ENCODE measurements around the gene SYT9.

Gene SYT9

DNA sequence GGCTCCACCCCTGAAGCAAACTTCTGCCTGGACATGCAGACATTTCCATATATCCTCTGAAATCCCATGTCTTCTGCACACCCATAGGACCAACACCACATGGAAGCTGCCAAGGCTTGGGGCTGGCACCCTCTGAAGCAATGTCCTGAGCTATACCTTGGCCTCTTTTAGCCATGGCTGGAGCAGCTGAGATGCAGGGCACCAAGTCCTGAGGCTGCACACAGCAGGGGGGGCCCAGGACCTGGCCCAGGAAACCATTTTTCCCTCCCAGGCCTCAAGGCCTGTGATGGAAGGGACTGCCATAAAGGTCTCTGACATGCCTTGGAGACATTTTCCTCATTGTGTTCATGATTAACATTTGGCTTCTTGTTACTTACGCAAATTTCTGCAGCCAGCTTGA lies 34.5 kb downstream of the SYT9 start:
- TF ChIP-seq, protein P1, sequence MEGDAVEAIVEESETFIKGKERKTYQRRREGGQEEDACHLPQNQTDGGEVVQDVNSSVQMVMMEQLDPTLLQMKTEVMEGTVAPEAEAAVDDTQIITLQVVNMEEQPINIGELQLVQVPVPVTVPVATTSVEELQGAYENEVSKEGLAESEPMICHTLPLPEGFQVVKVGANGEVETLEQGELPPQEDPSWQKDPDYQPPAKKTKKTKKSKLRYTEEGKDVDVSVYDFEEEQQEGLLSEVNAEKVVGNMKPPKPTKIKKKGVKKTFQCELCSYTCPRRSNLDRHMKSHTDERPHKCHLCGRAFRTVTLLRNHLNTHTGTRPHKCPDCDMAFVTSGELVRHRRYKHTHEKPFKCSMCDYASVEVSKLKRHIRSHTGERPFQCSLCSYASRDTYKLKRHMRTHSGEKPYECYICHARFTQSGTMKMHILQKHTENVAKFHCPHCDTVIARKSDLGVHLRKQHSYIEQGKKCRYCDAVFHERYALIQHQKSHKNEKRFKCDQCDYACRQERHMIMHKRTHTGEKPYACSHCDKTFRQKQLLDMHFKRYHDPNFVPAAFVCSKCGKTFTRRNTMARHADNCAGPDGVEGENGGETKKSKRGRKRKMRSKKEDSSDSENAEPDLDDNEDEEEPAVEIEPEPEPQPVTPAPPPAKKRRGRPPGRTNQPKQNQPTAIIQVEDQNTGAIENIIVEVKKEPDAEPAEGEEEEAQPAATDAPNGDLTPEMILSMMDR (conservative IDR thresholded peaks at IDR 0.05; ENCODE audit: low read depth, low read length) = no peak
- no peak overlapping the region for H3K4me3 ChIP-seq (ENCODE audit: low read depth, low read length)
- no peak for DNase-seq (ENCODE audit: low read depth)

- DNase-seq (ENCODE audit: low read depth) = no peak
- H3K4me3 ChIP-seq (ENCODE audit: low read depth, low read length) = no peak overlapping the region
- TF ChIP-seq, protein P1 (conservative IDR thresholded peaks at IDR 0.05; ENCODE audit: low read depth, low read length) = no peak
These were observed 39.6 kb downstream of the SYT9 start for GRCh38 chr11:7291100-7291829.

DNA sequence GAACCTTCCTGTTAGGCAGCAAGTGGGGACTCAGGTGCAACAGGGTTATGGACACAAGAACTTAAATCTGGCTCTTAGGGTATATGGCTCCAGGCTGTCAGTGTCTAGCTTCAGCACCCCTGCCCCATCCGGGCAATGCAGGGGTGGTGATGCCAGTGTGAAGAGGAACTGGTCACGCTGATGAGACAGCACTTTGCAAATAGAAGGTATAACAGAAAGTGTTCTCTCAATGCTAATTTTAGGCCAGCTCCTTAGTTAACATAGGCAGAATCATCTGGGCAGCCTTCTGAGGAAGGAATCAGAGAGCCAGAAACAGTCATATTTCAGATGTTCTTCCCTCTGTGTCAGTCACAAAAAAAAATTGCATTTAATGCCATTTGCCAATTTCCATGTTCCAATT lies 41.2 kb downstream of the SYT9 start:
- TF ChIP-seq, protein P1 (conservative IDR thresholded peaks at IDR 0.05; ENCODE audit: low read depth, low read length) = no peak
- H3K4me3 ChIP-seq (ENCODE audit: low read depth, low read length) = no peak overlapping the region
- no peak for DNase-seq (ENCODE audit: low read depth)

- DNase-seq (ENCODE audit: low read depth) = no peak
- no peak overlapping the region for H3K4me3 ChIP-seq (ENCODE audit: low read depth, low read length)
- TF ChIP-seq, protein P1 (conservative IDR thresholded peaks at IDR 0.05; ENCODE audit: low read depth, low read length) = no peak
These were observed 47.7 kb downstream of the SYT9 start for GRCh38 chr11:7299393-7299792.

- H3K4me3 ChIP-seq (ENCODE audit: low read depth, low read length) = no peak overlapping the region
- no peak for DNase-seq (ENCODE audit: low read depth)
- TF ChIP-seq, protein P1 (conservative IDR thresholded peaks at IDR 0.05; ENCODE audit: low read depth, low read length) = no peak
These were observed 48.6 kb downstream of the SYT9 start for GRCh38 chr11:7300281-7300680.

- no peak overlapping the region for H3K4me3 ChIP-seq (ENCODE audit: low read depth, low read length)
- TF ChIP-seq, protein P1 (conservative IDR thresholded peaks at IDR 0.05; ENCODE audit: low read depth, low read length) = no peak
- DNase-seq (ENCODE audit: low read depth) = no peak
These were observed 51.4 kb downstream of the SYT9 start for GRCh38 chr11:7303146-7303545.

DNA sequence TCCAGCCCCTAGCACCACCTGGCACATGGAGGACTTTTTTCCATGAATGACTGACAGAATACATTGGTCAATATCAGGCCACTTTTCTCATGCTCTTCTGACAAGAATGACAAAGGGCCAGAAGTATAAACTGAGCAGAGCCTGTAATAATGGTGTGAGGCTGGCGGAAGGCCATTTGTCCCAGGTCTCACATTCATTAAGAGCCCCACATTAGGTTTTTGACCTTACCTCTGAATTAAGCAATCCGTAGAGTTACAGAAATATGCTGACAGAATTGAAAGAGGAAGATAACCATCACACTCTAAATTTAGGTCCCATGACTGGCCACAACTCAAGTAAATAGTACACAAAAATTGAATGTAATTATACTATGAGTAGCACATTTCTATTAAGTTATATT lies 55.2 kb downstream of the SYT9 start:
- H3K4me3 ChIP-seq (ENCODE audit: low read depth, low read length) = no peak overlapping the region
- no peak for DNase-seq (ENCODE audit: low read depth)
- TF ChIP-seq, protein P1 (conservative IDR thresholded peaks at IDR 0.05; ENCODE audit: low read depth, low read length) = no peak

Measured in choroid plexus epithelial cell (primary cell).